Glomerular visceral epithelial cell (primary cell): ENCODE results near the gene LTBP3.
A peak's percentile ranks its signal among the peaks of the same experiment; 100 is the strongest.

Source experiments
- DNase-seq: peaks from one replicate; pipeline ENCODE4 v3.0.0-alpha.2; 2016; ENCODE audit errors: extremely low spot score

The LTBP3 gene

DNA sequence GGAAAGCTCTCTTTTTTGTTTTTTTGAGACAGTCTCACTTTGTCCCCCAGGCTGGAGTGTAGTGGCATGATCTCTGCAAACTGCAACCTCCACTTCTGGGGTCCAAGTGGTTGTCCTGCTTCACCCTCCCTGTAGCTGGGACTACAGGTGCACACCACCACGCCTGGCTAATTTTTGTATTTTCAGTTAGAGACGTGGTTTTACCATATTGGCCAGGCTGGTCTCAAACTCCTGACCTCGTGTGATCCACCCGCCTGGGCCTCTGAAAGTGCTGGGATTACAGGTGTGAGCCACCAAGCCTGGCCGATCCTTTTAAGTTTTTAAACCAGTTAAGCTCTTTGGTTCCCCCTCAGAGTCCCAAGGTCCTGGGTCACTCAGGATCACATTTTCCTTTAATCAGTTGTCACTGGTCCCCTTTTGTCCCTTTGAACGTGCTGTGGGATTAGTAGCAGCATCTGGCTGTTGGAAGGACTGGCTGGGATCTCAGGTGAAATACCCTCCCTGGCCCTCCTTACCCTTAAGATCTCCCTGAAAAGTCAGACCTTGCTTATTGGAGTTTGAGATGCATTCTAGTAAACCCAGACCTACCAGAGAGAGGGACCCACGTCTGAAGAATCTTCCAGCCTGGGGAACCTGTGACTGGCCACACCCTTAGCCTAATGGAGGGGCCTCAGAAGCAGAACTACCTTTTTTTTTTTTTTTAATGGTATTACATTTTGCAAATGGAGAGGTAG, 51.2 kb downstream of the LTBP3 start:
- no peak for DNase-seq

- DNase-seq: no peak
These were observed 51.8 kb downstream of the LTBP3 start for GRCh38 chr11:65506290-65506771.

DNA sequence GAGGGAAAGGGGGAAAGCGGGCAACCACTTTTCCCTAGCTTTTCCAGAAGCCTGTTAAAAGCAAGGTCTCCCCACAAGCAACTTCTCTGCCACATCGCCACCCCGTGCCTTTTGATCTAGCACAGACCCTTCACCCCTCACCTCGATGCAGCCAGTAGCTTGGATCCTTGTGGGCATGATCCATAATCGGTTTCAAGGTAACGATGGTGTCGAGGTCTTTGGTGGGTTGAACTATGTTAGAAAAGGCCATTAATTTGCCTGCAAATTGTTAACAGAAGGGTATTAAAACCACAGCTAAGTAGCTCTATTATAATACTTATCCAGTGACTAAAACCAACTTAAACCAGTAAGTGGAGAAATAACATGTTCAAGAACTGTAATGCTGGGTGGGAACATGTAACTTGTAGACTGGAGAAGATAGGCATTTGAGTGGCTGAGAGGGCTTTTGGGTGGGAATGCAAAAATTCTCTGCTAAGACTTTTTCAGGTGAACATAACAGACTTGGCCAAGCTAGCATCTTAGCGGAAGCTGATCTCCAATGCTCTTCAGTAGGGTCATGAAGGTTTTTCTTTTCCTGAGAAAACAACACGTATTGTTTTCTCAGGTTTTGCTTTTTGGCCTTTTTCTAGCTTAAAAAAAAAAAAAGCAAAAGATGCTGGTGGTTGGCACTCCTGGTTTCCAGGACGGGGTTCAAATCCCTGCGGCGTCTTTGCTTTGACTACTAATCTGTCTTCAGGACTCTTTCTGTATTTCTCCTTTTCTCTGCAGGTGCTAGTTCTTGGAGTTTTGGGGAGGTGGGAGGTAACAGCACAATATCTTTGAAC, 52.5 kb downstream of the LTBP3 start:
- DNase-seq: peak; percentile 38

GRCh38 chr11:65504674-65505465, 53.3 kb downstream of the LTBP3 start:
- peak; percentile 44 for DNase-seq

DNA sequence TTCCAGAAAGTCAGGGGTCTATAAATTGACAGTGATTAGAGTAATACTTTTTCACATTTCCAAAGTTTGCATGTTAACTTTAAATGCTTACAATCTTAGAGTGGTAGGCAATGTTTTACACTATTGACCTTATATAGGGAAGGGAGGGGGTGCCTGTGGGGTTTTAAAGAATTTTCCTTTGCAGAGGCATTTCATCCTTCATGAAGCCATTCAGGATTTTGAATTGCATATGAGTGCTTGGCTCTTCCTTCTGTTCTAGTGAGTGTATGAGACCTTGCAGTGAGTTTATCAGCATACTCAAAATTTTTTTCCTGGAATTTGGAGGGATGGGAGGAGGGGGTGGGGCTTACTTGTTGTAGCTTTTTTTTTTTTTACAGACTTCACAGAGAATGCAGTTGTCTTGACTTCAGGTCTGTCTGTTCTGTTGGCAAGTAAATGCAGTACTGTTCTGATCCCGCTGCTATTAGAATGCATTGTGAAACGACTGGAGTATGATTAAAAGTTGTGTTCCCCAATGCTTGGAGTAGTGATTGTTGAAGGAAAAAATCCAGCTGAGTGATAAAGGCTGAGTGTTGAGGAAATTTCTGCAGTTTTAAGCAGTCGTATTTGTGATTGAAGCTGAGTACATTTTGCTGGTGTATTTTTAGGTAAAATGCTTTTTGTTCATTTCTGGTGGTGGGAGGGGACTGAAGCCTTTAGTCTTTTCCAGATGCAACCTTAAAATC, 54.0 kb downstream of the LTBP3 start:
- peak; percentile 68 for DNase-seq

DNA sequence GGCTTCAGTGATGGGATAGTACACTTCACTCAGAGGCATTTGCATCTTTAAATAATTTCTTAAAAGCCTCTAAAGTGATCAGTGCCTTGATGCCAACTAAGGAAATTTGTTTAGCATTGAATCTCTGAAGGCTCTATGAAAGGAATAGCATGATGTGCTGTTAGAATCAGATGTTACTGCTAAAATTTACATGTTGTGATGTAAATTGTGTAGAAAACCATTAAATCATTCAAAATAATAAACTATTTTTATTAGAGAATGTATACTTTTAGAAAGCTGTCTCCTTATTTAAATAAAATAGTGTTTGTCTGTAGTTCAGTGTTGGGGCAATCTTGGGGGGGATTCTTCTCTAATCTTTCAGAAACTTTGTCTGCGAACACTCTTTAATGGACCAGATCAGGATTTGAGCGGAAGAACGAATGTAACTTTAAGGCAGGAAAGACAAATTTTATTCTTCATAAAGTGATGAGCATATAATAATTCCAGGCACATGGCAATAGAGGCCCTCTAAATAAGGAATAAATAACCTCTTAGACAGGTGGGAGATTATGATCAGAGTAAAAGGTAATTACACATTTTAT, 54.7 kb downstream of the LTBP3 start:
- DNase-seq: no peak

- peak; percentile 49 for DNase-seq
These were observed 55.4 kb downstream of the LTBP3 start for GRCh38 chr11:65502555-65503367.

DNA sequence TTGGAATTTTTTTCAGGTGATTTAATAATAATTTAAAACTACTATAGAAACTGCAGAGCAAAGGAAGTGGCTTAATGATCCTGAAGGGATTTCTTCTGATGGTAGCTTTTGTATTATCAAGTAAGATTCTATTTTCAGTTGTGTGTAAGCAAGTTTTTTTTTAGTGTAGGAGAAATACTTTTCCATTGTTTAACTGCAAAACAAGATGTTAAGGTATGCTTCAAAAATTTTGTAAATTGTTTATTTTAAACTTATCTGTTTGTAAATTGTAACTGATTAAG, 55.9 kb downstream of the LTBP3 start:
- no peak for DNase-seq

DNA sequence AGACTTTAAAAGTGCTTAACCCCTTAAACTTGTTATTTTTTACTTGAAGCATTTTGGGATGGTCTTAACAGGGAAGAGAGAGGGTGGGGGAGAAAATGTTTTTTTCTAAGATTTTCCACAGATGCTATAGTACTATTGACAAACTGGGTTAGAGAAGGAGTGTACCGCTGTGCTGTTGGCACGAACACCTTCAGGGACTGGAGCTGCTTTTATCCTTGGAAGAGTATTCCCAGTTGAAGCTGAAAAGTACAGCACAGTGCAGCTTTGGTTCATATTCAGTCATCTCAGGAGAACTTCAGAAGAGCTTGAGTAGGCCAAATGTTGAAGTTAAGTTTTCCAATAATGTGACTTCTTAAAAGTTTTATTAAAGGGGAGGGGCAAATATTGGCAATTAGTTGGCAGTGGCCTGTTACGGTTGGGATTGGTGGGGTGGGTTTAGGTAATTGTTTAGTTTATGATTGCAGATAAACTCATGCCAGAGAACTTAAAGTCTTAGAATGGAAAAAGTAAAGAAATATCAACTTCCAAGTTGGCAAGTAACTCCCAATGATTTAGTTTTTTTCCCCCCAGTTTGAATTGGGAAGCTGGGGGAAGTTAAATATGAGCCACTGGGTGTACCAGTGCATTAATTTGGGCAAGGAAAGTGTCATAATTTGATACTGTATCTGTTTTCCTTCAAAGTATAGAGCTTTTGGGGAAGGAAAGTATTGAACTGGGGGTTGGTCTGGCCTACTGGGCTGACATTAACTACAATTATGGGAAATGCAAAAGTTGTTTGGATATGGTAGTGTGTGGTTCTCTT, 56.5 kb downstream of the LTBP3 start:
- DNase-seq: peak; percentile 42

DNA sequence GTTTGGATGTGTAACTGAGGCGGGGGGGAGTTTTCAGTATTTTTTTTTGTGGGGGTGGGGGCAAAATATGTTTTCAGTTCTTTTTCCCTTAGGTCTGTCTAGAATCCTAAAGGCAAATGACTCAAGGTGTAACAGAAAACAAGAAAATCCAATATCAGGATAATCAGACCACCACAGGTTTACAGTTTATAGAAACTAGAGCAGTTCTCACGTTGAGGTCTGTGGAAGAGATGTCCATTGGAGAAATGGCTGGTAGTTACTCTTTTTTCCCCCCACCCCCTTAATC, 57.0 kb downstream of the LTBP3 start:
- DNase-seq: peak; percentile 42

DNA sequence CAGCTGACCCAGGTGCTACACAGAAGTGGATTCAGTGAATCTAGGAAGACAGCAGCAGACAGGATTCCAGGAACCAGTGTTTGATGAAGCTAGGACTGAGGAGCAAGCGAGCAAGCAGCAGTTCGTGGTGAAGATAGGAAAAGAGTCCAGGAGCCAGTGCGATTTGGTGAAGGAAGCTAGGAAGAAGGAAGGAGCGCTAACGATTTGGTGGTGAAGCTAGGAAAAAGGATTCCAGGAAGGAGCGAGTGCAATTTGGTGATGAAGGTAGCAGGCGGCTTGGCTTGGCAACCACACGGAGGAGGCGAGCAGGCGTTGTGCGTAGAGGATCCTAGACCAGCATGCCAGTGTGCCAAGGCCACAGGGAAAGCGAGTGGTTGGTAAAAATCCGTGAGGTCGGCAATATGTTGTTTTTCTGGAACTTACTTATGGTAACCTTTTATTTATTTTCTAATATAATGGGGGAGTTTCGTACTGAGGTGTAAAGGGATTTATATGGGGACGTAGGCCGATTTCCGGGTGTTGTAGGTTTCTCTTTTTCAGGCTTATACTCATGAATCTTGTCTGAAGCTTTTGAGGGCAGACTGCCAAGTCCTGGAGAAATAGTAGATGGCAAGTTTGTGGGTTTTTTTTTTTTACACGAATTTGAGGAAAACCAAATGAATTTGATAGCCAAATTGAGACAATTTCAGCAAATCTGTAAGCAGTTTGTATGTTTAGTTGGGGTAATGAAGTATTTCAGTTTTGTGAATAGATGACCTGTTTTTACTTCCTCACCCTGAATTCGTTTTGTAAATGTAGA, 57.6 kb downstream of the LTBP3 start:
- DNase-seq: peak; percentile 60

- DNase-seq: no peak
These were observed 58.3 kb downstream of the LTBP3 start for GRCh38 chr11:65499713-65500386.

- peak; percentile 95 for DNase-seq
These were observed 59.0 kb downstream of the LTBP3 start, which contains the start of gene MALAT1 for GRCh38 chr11:65498977-65499712. Gene MALAT1, plus strand, starts transcription at chr11:65499045.

DNA sequence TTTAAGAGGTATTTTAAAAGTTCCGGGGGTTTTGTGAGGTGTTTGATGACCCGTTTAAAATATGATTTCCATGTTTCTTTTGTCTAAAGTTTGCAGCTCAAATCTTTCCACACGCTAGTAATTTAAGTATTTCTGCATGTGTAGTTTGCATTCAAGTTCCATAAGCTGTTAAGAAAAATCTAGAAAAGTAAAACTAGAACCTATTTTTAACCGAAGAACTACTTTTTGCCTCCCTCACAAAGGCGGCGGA, 59.5 kb downstream of the LTBP3 start:
- no peak for DNase-seq

DNA sequence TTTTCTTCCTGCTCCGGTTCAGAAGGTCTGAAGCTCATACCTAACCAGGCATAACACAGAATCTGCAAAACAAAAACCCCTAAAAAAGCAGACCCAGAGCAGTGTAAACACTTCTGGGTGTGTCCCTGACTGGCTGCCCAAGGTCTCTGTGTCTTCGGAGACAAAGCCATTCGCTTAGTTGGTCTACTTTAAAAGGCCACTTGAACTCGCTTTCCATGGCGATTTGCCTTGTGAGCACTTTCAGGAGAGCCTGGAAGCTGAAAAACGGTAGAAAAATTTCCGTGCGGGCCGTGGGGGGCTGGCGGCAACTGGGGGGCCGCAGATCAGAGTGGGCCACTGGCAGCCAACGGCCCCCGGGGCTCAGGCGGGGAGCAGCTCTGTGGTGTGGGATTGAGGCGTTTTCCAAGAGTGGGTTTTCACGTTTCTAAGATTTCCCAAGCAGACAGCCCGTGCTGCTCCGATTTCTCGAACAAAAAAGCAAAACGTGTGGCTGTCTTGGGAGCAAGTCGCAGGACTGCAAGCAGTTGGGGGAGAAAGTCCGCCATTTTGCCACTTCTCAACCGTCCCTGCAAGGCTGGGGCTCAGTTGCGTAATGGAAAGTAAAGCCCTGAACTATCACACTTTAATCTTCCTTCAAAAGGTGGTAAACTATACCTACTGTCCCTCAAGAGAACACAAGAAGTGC, 60.0 kb downstream of the LTBP3 start:
- peak; percentile 58 for DNase-seq

- DNase-seq: peak; percentile 99
These were observed 60.8 kb downstream of the LTBP3 start for GRCh38 chr11:65497141-65498041.
